ENCODE measurements around the gene GPR37L1. TPM values are rescaled to one million over a fixed set of nuclear protein-coding genes. Genes with fewer than 3 reads are reported as not detected.

GPR37L1 gene
- total RNA-seq, 1 experiment from 2014 or later, result 0.12 TPM

- no TSS peak for BruUV-seq (replicated peaks)
- Mint-ChIP-seq H3K4me3 (ENCODE audit: low read depth, unreplicated experiment) (no peak overlapping the region), H3K36me3 (ENCODE audit: insufficient read depth, unreplicated experiment) (peaks cover 43% of the 10 kb centered on the region), H3K27me3 (ENCODE audit: unreplicated experiment) (no peaks in the 10 kb centered on the region), H3K9me3 (ENCODE audit: low read depth, unreplicated experiment) (no peaks in the 10 kb centered on the region), H3K27ac (ENCODE audit: unreplicated experiment) (no peak overlapping the region), H3K4me1 (ENCODE audit: low read depth, unreplicated experiment) (peaks cover 10% of the 10 kb centered on the region)
- DNase-seq, result no peak
- TF ChIP-seq CTCF (IDR thresholded peaks at IDR 0.05; ENCODE audit: unreplicated experiment), result no peak
- intact Hi-C loops (cut with micrococcal nuclease; ENCODE audit: unreplicated experiment), result no loop called here
- CTCF ChIA-PET, result interaction anchor here (1.4 kb wide), 1 partner anchor 123 kb away, joined by 4 read pairs; no protein-coding TSS in a partner anchor
Measured at GRCh38 chr1:202130297-202130721, 7.6 kb downstream of the GPR37L1 start.

- intact Hi-C loops (cut with micrococcal nuclease; ENCODE audit: unreplicated experiment), result no loop called here
- Mint-ChIP-seq H3K9me3 (ENCODE audit: low read depth, unreplicated experiment) (no peaks in the 10 kb centered on the region), H3K4me1 (ENCODE audit: low read depth, unreplicated experiment) (peaks cover 10% of the 10 kb centered on the region), H3K4me3 (ENCODE audit: low read depth, unreplicated experiment) (no peak overlapping the region), H3K27ac (ENCODE audit: unreplicated experiment) (no peak overlapping the region), H3K27me3 (ENCODE audit: unreplicated experiment) (no peaks in the 10 kb centered on the region), H3K36me3 (ENCODE audit: insufficient read depth, unreplicated experiment) (peaks cover 43% of the 10 kb centered on the region)
- BruUV-seq (replicated peaks), result no TSS peak
- CTCF ChIA-PET, result interaction anchor here (0.7 to 1.4 kb wide), 2 partner anchors 62 to 124 kb away, joined by 4 read pairs; no protein-coding TSS in a partner anchor
- TF ChIP-seq CTCF (IDR thresholded peaks at IDR 0.05; ENCODE audit: unreplicated experiment), result no peak
- DNase-seq, result no peak
Measured at GRCh38 chr1:202130816-202131522, 8.3 kb downstream of the GPR37L1 start.

- CTCF ChIA-PET, result interaction anchor here (0.7 to 1.0 kb wide), 2 partner anchors 63 to 109 kb away, joined by 3 to 4 read pairs; no protein-coding TSS in a partner anchor
Measured at GRCh38 chr1:202131956-202132821, 9.5 kb downstream of the GPR37L1 start.

More at GRCh38 chr1:202131956-202132821, 9.5 kb downstream of the GPR37L1 start:
- no peaks in the 10 kb centered on the region for H3K27me3 Mint-ChIP-seq (ENCODE audit: unreplicated experiment)
- intact Hi-C loops (cut with micrococcal nuclease; ENCODE audit: unreplicated experiment), result no loop called here
- no peaks in the 10 kb centered on the region for H3K9me3 Mint-ChIP-seq (ENCODE audit: low read depth, unreplicated experiment)
- no peak overlapping the region for H3K4me3 Mint-ChIP-seq (ENCODE audit: low read depth, unreplicated experiment)
- no TSS peak for BruUV-seq (replicated peaks)
- peaks cover 10% of the 10 kb centered on the region for H3K4me1 Mint-ChIP-seq (ENCODE audit: low read depth, unreplicated experiment)
- H3K27ac Mint-ChIP-seq (ENCODE audit: unreplicated experiment), result no peak overlapping the region
- peaks cover 43% of the 10 kb centered on the region for H3K36me3 Mint-ChIP-seq (ENCODE audit: insufficient read depth, unreplicated experiment)
- peak; percentile 20 for DNase-seq
- TF ChIP-seq CTCF (IDR thresholded peaks at IDR 0.05; ENCODE audit: unreplicated experiment), result no peak
